CD8-positive, alpha-beta memory T cell (primary cell): Measurements from ENCODE around the gene NALF2. TPM values are rescaled to one million over a fixed set of nuclear protein-coding genes. Genes with fewer than 3 reads are reported as not detected.

ENCODE experiments used
- CTCF ChIA-PET: fragments of 350-600 bp; sonication (Branson Sonifier 250); formaldehyde crosslinking; loops from one replicate; lab custom pipeline; 2021; ENCODE audit warnings: antibody characterized with exemption; lab: Charles Lee
- POLR2A ChIA-PET: fragments of 350-600 bp; sonication (Branson Sonifier 250); formaldehyde crosslinking; loops from one replicate; lab custom pipeline; 2021; ENCODE audit warnings: antibody characterized with exemption; lab: Charles Lee
- DNase-seq, 5 donors: peaks; one replicate each; pipeline versions ENCODE4 v3.0.0 to v3.0.0-alpha.2; 2020 to 2022; ENCODE audit warnings: mixed read lengths in 1 of 5
- H3K27ac ChIP-seq: one replicate; pipeline ENCODE4 v1.7.0; 2013; ENCODE audit warnings: low read depth, mild to moderate bottlenecking, low read length, moderate library complexity
- H3K27me3 ChIP-seq: 2 replicates; pipeline ENCODE4 v1.7.0; 2013; ENCODE audit warnings: low read length, mild to moderate bottlenecking; ENCODE audit not compliant: insufficient read depth, poor library complexity, severe bottlenecking
- H3K36me3 ChIP-seq: 2 replicates; pipeline ENCODE4 v1.7.0; 2013; ENCODE audit warnings: mild to moderate bottlenecking, low read length, moderate library complexity; ENCODE audit not compliant: insufficient read depth
- H3K4me1 ChIP-seq: 2 replicates; pipeline ENCODE4 v1.7.0; 2013; ENCODE audit warnings: mild to moderate bottlenecking, low read length, moderate library complexity; ENCODE audit not compliant: insufficient read depth
- H3K4me3 ChIP-seq: 2 replicates; pipeline ENCODE4 v1.7.0; 2013; ENCODE audit warnings: mild to moderate bottlenecking, low read length
- H3K9me3 ChIP-seq: 2 replicates; pipeline ENCODE4 v1.7.0; 2013; ENCODE audit warnings: mild to moderate bottlenecking, low read length
- H3K27ac Mint-ChIP-seq, 8 donors: one replicate each; pipeline ENCODE4 v1.8.0; 2020 to 2021; ENCODE audit warnings: mixed read lengths in 8 of 8, mild to moderate bottlenecking in 6 of 8, inconsistent platforms in 3 of 8, moderate library complexity in 3 of 8
- H3K27me3 Mint-ChIP-seq, 2 donors: one replicate each; pipeline ENCODE4 v1.8.0; 2020 to 2021; ENCODE audit warnings: mixed read lengths in 2 of 2, mild to moderate bottlenecking in 1 of 2, moderate library complexity in 1 of 2
- H3K36me3 Mint-ChIP-seq, 3 donors: one replicate each; pipeline ENCODE4 v1.8.0; 2020 to 2021; ENCODE audit warnings: mixed read lengths in 3 of 3, inconsistent platforms in 1 of 3, mild to moderate bottlenecking in 1 of 3
- H3K4me1 Mint-ChIP-seq, 3 donors: one replicate each; pipeline ENCODE4 v1.8.0; 2020 to 2021; ENCODE audit warnings: mixed read lengths in 3 of 3, inconsistent platforms in 1 of 3, mild to moderate bottlenecking in 1 of 3
- H3K4me3 Mint-ChIP-seq, 7 donors: one replicate each; pipeline ENCODE4 v1.8.0; 2020 to 2021; ENCODE audit warnings: mixed read lengths in 7 of 7, mild to moderate bottlenecking in 6 of 7, moderate library complexity in 4 of 7, inconsistent platforms in 2 of 7
- H3K9me3 Mint-ChIP-seq, 5 donors: one replicate each; pipeline ENCODE4 v1.8.0; 2020 to 2022; ENCODE audit warnings: mixed read lengths in 5 of 5, mild to moderate bottlenecking in 3 of 5, moderate library complexity in 2 of 5, inconsistent platforms in 1 of 5
- polyA plus RNA-seq: library from polyadenylated mRNA; unstranded; fragments of 300-500 nt; fragmentation: Illumina TruSeq; gene quantifications from one replicate; pipeline ENCODE4 v1.2.3, GENCODE V29; 2021
- total RNA-seq, 2 experiments: library from RNA; stranded (reverse); gene quantifications; one replicate each; pipeline ENCODE4 v1.2.3, GENCODE V29; 2021

The NALF2 gene
- total and polyA plus RNA-seq, 3 experiments from 2014 or later: 0.42 to 0.46 TPM; not detected in 1

- H3K27me3 Mint-ChIP-seq: peaks cover 16% of the 10 kb centered on the region in 2 donors
- peak overlapping the region in 4 of 7 donors; percentile 6 to 52 (median 28) for H3K4me3 Mint-ChIP-seq
- H3K36me3 Mint-ChIP-seq: no peaks in the 10 kb centered on the region
- H3K36me3 ChIP-seq: no peaks in the 10 kb centered on the region
- ChIA-PET CTCF (interaction anchor here (0.6 to 0.7 kb wide), 2 partner anchors 493 to 558 kb away, joined by 3 read pairs; no protein-coding TSS in a partner anchor), POLR2A (no interaction called here)
- H3K27me3 ChIP-seq: no peaks in the 10 kb centered on the region
- no peaks in the 10 kb centered on the region for H3K9me3 Mint-ChIP-seq
- no peak overlapping the region for H3K4me3 ChIP-seq
- H3K4me1 Mint-ChIP-seq: peaks cover 7 to 16% (median 12%) of the 10 kb centered on the region in 3 donors
- H3K4me1 ChIP-seq: peaks cover 4% of the 10 kb centered on the region
- H3K9me3 ChIP-seq: no peaks in the 10 kb centered on the region
- no peak overlapping the region for H3K27ac ChIP-seq
- peak; percentile 39 to 64 (median 50) for DNase-seq
- H3K27ac Mint-ChIP-seq: no peak overlapping the region
These were observed 34.3 kb downstream of the NALF2 start for GRCh38 chrX:69538321-69538876.

GRCh38 chrX:69539437-69539836 is 35.3 kb downstream of the NALF2 start:
- ChIA-PET POLR2A (no interaction called here), CTCF (no interaction called here)
- no peaks in the 10 kb centered on the region for H3K36me3 ChIP-seq
- H3K4me1 ChIP-seq: peaks cover 4% of the 10 kb centered on the region
- no peaks in the 10 kb centered on the region for H3K9me3 ChIP-seq
- Mint-ChIP-seq H3K4me3 (peak overlapping the region in 3 of 7 donors; percentile 10 to 61 (median 25)), H3K27me3 (peaks cover 16 to 18% of the 10 kb centered on the region in 2 donors), H3K4me1 (peaks cover 7 to 16% (median 12%) of the 10 kb centered on the region in 3 donors), H3K27ac (no peak overlapping the region), H3K36me3 (no peaks in the 10 kb centered on the region), H3K9me3 (no peaks in the 10 kb centered on the region)
- DNase-seq: no peak
- no peak overlapping the region for H3K27ac ChIP-seq
- no peak overlapping the region for H3K4me3 ChIP-seq
- no peaks in the 10 kb centered on the region for H3K27me3 ChIP-seq

GRCh38 chrX:69541956-69542355 is 37.8 kb downstream of the NALF2 start:
- DNase-seq: no peak
- peaks cover 4% of the 10 kb centered on the region for H3K4me1 ChIP-seq
- Mint-ChIP-seq H3K9me3 (no peaks in the 10 kb centered on the region), H3K27ac (no peak overlapping the region), H3K4me3 (no peak overlapping the region), H3K27me3 (peaks cover 16 to 23% of the 10 kb centered on the region in 2 donors), H3K36me3 (no peaks in the 10 kb centered on the region), H3K4me1 (peaks cover 7 to 16% (median 12%) of the 10 kb centered on the region in 3 donors)
- POLR2A ChIA-PET: no interaction called here
- H3K36me3 ChIP-seq: no peaks in the 10 kb centered on the region
- CTCF ChIA-PET: no interaction called here
- H3K27me3 ChIP-seq: no peaks in the 10 kb centered on the region
- H3K4me3 ChIP-seq: no peak overlapping the region
- H3K27ac ChIP-seq: no peak overlapping the region
- H3K9me3 ChIP-seq: no peaks in the 10 kb centered on the region

GRCh38 chrX:69543572-69543971 is 39.4 kb downstream of the NALF2 start:
- Histone ChIP-seq H3K9me3 (no peaks in the 10 kb centered on the region), H3K27ac (no peak overlapping the region), H3K4me1 (peaks cover 4% of the 10 kb centered on the region), H3K36me3 (no peaks in the 10 kb centered on the region), H3K27me3 (no peaks in the 10 kb centered on the region), H3K4me3 (no peak overlapping the region)
- no peaks in the 10 kb centered on the region for H3K36me3 Mint-ChIP-seq
- peaks cover 7 to 12% (median 10%) of the 10 kb centered on the region in 3 donors for H3K4me1 Mint-ChIP-seq
- H3K9me3 Mint-ChIP-seq: peaks cover 0 to 3% (median 0%) of the 10 kb centered on the region in 5 donors
- ChIA-PET CTCF (no interaction called here), POLR2A (no interaction called here)
- H3K27ac Mint-ChIP-seq: no peak overlapping the region
- peaks cover 9 to 14% of the 10 kb centered on the region in 2 donors for H3K27me3 Mint-ChIP-seq
- no peak overlapping the region for H3K4me3 Mint-ChIP-seq
- no peak for DNase-seq

- Histone ChIP-seq H3K27ac (no peak overlapping the region), H3K4me1 (no peaks in the 10 kb centered on the region), H3K4me3 (no peak overlapping the region), H3K27me3 (no peaks in the 10 kb centered on the region), H3K36me3 (no peaks in the 10 kb centered on the region), H3K9me3 (no peaks in the 10 kb centered on the region)
- H3K36me3 Mint-ChIP-seq: no peaks in the 10 kb centered on the region
- CTCF ChIA-PET: no interaction called here
- no peak overlapping the region for H3K4me3 Mint-ChIP-seq
- DNase-seq: no peak
- POLR2A ChIA-PET: no interaction called here
- peaks cover 0 to 3% (median 0%) of the 10 kb centered on the region in 5 donors for H3K9me3 Mint-ChIP-seq
- H3K4me1 Mint-ChIP-seq: no peaks in the 10 kb centered on the region
- peaks cover 0 to 9% of the 10 kb centered on the region in 2 donors for H3K27me3 Mint-ChIP-seq
- H3K27ac Mint-ChIP-seq: no peak overlapping the region
These were observed 42.3 kb downstream of the NALF2 start for GRCh38 chrX:69546417-69546816.

- CTCF ChIA-PET: no interaction called here
- POLR2A ChIA-PET: no interaction called here
- Mint-ChIP-seq H3K4me3 (no peak overlapping the region), H3K27ac (no peak overlapping the region), H3K36me3 (no peaks in the 10 kb centered on the region), H3K4me1 (no peaks in the 10 kb centered on the region), H3K27me3 (peaks cover 0 to 9% of the 10 kb centered on the region in 2 donors), H3K9me3 (peaks cover 0 to 3% (median 0%) of the 10 kb centered on the region in 5 donors)
- DNase-seq: no peak
- Histone ChIP-seq H3K27me3 (no peaks in the 10 kb centered on the region), H3K9me3 (no peaks in the 10 kb centered on the region), H3K27ac (no peak overlapping the region), H3K4me3 (no peak overlapping the region), H3K4me1 (no peaks in the 10 kb centered on the region), H3K36me3 (no peaks in the 10 kb centered on the region)
These were observed 42.9 kb downstream of the NALF2 start for GRCh38 chrX:69546978-69547377.

- Histone ChIP-seq H3K9me3 (no peaks in the 10 kb centered on the region), H3K36me3 (no peaks in the 10 kb centered on the region), H3K27ac (no peak overlapping the region), H3K4me3 (no peak overlapping the region), H3K4me1 (no peaks in the 10 kb centered on the region), H3K27me3 (no peaks in the 10 kb centered on the region)
- Mint-ChIP-seq H3K9me3 (peaks cover 0 to 3% (median 0%) of the 10 kb centered on the region in 5 donors), H3K27me3 (peaks cover 0 to 3% of the 10 kb centered on the region in 2 donors), H3K4me3 (no peak overlapping the region), H3K27ac (no peak overlapping the region), H3K36me3 (no peaks in the 10 kb centered on the region), H3K4me1 (no peaks in the 10 kb centered on the region)
- no peak for DNase-seq
- POLR2A ChIA-PET: no interaction called here
- CTCF ChIA-PET: no interaction called here
These were observed 47.4 kb downstream of the NALF2 start for GRCh38 chrX:69551421-69552009.

- CTCF ChIA-PET: no interaction called here
- H3K27ac Mint-ChIP-seq: no peak overlapping the region
- H3K9me3 ChIP-seq: no peaks in the 10 kb centered on the region
- H3K27ac ChIP-seq: no peak overlapping the region
- no peaks in the 10 kb centered on the region for H3K4me1 ChIP-seq
- H3K27me3 ChIP-seq: no peaks in the 10 kb centered on the region
- no peak for DNase-seq
- H3K27me3 Mint-ChIP-seq: peaks cover 0 to 3% of the 10 kb centered on the region in 2 donors
- H3K4me1 Mint-ChIP-seq: no peaks in the 10 kb centered on the region
- H3K36me3 Mint-ChIP-seq: no peaks in the 10 kb centered on the region
- peaks cover 0 to 3% (median 0%) of the 10 kb centered on the region in 5 donors for H3K9me3 Mint-ChIP-seq
- POLR2A ChIA-PET: no interaction called here
- no peak overlapping the region for H3K4me3 Mint-ChIP-seq
- no peaks in the 10 kb centered on the region for H3K36me3 ChIP-seq
- no peak overlapping the region for H3K4me3 ChIP-seq
These were observed 48.4 kb downstream of the NALF2 start for GRCh38 chrX:69552512-69552911.
